Measurements from ENCODE around the gene PCED1B.

PCED1B gene

DNA sequence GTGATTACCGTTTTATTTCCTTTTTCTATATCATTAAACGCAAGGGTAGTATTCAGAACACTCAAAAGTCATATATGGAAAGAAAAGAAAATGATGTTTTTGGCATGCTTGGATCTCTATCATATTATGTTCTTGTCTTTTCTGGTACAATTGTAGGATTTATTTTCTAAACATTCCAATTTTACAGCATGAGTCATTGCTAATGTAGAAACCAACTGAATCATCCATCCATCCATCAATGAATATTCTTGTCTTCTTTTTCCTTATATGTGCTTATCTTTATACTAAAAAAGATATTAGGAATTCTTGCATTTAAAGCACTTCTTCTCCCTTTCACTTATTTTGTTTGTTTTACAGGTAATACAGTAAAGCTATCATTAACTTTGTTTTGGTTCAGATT is 20.7 kb downstream of the PCED1B start:
- no peaks in the 10 kb centered on the region for H4K20me1 ChIP-seq (ENCODE audit: low read depth, low read length)
- no peaks in the 10 kb centered on the region for H3K9me3 ChIP-seq (ENCODE audit: insufficient read depth, low read length)
- no peak overlapping the region for H3K27ac ChIP-seq (ENCODE audit: low read depth, low read length)
- no peaks in the 10 kb centered on the region for H3K9me2 ChIP-seq (replicated peaks; ENCODE audit: insufficient read depth, low read length)
- no peaks in the 10 kb centered on the region for H3K79me2 ChIP-seq (ENCODE audit: insufficient read depth, low read length)
- no peak overlapping the region for H3K9ac ChIP-seq (ENCODE audit: low read length)
- no peak overlapping the region for H3K4me3 ChIP-seq (ENCODE audit: insufficient read depth, low read length, poor library complexity, severe bottlenecking)
- no peaks in the 10 kb centered on the region for H3F3A ChIP-seq (ENCODE audit: insufficient read depth)
- TF ChIP-seq, protein P1, sequence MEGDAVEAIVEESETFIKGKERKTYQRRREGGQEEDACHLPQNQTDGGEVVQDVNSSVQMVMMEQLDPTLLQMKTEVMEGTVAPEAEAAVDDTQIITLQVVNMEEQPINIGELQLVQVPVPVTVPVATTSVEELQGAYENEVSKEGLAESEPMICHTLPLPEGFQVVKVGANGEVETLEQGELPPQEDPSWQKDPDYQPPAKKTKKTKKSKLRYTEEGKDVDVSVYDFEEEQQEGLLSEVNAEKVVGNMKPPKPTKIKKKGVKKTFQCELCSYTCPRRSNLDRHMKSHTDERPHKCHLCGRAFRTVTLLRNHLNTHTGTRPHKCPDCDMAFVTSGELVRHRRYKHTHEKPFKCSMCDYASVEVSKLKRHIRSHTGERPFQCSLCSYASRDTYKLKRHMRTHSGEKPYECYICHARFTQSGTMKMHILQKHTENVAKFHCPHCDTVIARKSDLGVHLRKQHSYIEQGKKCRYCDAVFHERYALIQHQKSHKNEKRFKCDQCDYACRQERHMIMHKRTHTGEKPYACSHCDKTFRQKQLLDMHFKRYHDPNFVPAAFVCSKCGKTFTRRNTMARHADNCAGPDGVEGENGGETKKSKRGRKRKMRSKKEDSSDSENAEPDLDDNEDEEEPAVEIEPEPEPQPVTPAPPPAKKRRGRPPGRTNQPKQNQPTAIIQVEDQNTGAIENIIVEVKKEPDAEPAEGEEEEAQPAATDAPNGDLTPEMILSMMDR (IDR thresholded peaks at IDR 0.05; ENCODE audit: insufficient read depth, low read length, poor library complexity, severe bottlenecking): no peak
- TF ChIP-seq EZH2phosphoT487 (conservative IDR thresholded peaks at IDR 0.05; ENCODE audit: low read length): no peak
- no peak overlapping the region for H3K4me2 ChIP-seq (ENCODE audit: low read depth, low read length, poor library complexity, severe bottlenecking)
- H2AFZ ChIP-seq (ENCODE audit: low read depth, low read length, severe bottlenecking): no peak overlapping the region
- no peaks in the 10 kb centered on the region for H3K27me3 ChIP-seq (ENCODE audit: low read length)
- no peaks in the 10 kb centered on the region for H3K36me3 ChIP-seq (ENCODE audit: low read length)

DNA sequence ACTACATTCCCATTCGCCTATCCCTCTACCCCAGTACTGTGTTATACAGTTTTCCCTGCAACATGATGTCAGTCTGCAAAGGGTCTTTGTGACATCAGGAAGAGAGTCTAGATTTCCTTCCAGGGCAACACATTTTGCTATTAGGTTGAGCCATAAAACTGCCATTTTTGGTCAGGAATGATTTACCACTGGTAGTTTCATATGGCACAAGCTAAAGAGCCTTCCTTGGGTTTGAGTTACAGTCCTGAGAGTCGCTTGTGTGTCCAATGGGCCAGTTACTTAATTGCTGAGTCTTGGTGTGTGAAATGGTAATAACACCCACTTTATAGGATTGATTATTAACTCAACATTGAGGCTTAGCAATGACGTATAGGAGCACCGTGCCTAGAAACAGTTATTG is 23.0 kb downstream of the PCED1B start:
- Histone ChIP-seq H3K27ac (ENCODE audit: low read depth, low read length) (no peak overlapping the region), H2AFZ (ENCODE audit: low read depth, low read length, severe bottlenecking) (no peak overlapping the region), H3K36me3 (ENCODE audit: low read length) (no peaks in the 10 kb centered on the region), H3K4me2 (ENCODE audit: low read depth, low read length, poor library complexity, severe bottlenecking) (no peak overlapping the region), H3K9me3 (ENCODE audit: insufficient read depth, low read length) (no peaks in the 10 kb centered on the region), H3F3A (ENCODE audit: insufficient read depth) (no peaks in the 10 kb centered on the region), H3K9me2 (replicated peaks; ENCODE audit: insufficient read depth, low read length) (no peaks in the 10 kb centered on the region), H4K20me1 (ENCODE audit: low read depth, low read length) (no peaks in the 10 kb centered on the region), H3K27me3 (ENCODE audit: low read length) (no peaks in the 10 kb centered on the region), H3K9ac (ENCODE audit: low read length) (no peak overlapping the region), H3K4me3 (ENCODE audit: insufficient read depth, low read length, poor library complexity, severe bottlenecking) (no peak overlapping the region), H3K79me2 (ENCODE audit: insufficient read depth, low read length) (no peaks in the 10 kb centered on the region)
- TF ChIP-seq, protein P1 (IDR thresholded peaks at IDR 0.05; ENCODE audit: insufficient read depth, low read length, poor library complexity, severe bottlenecking): no peak
- TF ChIP-seq EZH2phosphoT487 (conservative IDR thresholded peaks at IDR 0.05; ENCODE audit: low read length): no peak

DNA sequence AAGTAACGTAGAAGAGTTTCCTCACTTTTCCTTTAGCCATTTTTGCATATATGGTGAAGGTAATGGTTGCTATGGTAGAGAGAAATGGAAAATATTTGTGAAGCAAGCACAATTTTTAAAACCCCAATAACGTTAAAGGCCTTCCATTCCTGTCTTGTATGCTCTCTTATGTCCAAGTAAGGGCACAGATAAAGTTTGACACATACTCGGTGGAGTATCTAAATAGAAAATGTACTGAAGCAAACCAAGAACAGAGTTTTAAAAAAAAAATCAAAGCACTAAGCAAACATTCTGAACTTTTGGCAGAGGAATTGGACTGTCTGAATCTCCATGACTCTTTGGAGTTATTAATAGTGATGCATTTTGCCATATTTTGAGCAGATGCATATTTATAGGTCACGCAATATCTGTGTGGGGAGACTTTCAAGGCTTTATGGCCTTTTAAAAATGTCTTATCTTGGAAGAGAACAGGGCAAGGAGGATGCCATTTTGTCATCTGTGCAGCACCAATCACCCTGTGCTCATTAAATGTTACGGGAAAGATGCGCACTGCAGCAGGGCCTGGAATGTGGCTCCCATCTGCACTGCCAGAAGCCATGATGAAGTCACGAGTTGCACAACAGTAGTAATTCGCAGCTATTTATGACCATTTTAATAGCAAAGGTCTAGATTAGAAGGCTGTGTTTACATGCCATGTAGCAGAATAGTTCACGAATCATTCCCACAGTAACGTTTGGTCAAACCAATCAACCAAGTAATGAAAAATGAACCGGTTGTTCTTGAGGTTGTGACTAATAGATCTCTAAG is 23.6 kb downstream of the PCED1B start:
- Histone ChIP-seq H3K9me3 (ENCODE audit: insufficient read depth, low read length) (no peaks in the 10 kb centered on the region), H3K9me2 (replicated peaks; ENCODE audit: insufficient read depth, low read length) (no peaks in the 10 kb centered on the region), H4K20me1 (ENCODE audit: low read depth, low read length) (no peaks in the 10 kb centered on the region), H3K36me3 (ENCODE audit: low read length) (no peaks in the 10 kb centered on the region), H3K79me2 (ENCODE audit: insufficient read depth, low read length) (no peaks in the 10 kb centered on the region), H3K27ac (ENCODE audit: low read depth, low read length) (no peak overlapping the region), H2AFZ (ENCODE audit: low read depth, low read length, severe bottlenecking) (no peak overlapping the region), H3K27me3 (ENCODE audit: low read length) (no peaks in the 10 kb centered on the region), H3K4me3 (ENCODE audit: insufficient read depth, low read length, poor library complexity, severe bottlenecking) (no peak overlapping the region), H3F3A (ENCODE audit: insufficient read depth) (no peaks in the 10 kb centered on the region), H3K9ac (ENCODE audit: low read length) (no peak overlapping the region), H3K4me2 (ENCODE audit: low read depth, low read length, poor library complexity, severe bottlenecking) (no peak overlapping the region)
- TF ChIP-seq, protein P1 (IDR thresholded peaks at IDR 0.05; ENCODE audit: insufficient read depth, low read length, poor library complexity, severe bottlenecking): no peak
- TF ChIP-seq EZH2phosphoT487 (conservative IDR thresholded peaks at IDR 0.05; ENCODE audit: low read length): no peak
